ENCODE measurements around the gene IL15.

DNA sequence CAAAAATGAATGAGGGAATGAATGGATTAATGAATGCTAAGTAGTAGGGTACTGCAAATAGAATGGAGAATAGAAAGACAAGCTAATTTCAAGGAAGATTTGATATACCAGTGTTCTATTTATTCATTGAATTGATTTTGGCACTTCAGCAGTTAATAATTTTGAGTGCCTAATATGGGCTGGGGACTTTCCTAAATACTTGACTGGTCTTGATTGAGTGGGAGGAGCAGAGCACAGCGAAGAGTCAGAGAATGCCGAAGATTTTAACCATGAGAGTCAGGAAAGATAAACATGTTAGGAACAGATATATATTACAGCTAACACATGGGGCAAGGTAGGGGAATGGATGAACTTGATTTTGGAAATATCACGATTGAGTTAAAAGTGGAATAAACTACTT is 10.6 kb downstream of the IL15 start:
- TF ChIP-seq GATA3 (IDR thresholded peaks at IDR 0.05; ENCODE audit: low read depth, low read length) (no peak), GATA2 (IDR thresholded peaks at IDR 0.05; ENCODE audit: low read depth, low read length) (no peak)

Data from SH-SY5Y (cell line).